CD4-positive, alpha-beta T cell treated with Interleukin-12 subunit alpha and Interleukin-12 subunit beta, for 1 hour (primary cell): ENCODE measurements around the gene ACTC1.

Experiments used
- DNase-seq: peaks from one replicate; pipeline ENCODE4 v3.0.0-alpha.2; 2020

Gene ACTC1

DNA sequence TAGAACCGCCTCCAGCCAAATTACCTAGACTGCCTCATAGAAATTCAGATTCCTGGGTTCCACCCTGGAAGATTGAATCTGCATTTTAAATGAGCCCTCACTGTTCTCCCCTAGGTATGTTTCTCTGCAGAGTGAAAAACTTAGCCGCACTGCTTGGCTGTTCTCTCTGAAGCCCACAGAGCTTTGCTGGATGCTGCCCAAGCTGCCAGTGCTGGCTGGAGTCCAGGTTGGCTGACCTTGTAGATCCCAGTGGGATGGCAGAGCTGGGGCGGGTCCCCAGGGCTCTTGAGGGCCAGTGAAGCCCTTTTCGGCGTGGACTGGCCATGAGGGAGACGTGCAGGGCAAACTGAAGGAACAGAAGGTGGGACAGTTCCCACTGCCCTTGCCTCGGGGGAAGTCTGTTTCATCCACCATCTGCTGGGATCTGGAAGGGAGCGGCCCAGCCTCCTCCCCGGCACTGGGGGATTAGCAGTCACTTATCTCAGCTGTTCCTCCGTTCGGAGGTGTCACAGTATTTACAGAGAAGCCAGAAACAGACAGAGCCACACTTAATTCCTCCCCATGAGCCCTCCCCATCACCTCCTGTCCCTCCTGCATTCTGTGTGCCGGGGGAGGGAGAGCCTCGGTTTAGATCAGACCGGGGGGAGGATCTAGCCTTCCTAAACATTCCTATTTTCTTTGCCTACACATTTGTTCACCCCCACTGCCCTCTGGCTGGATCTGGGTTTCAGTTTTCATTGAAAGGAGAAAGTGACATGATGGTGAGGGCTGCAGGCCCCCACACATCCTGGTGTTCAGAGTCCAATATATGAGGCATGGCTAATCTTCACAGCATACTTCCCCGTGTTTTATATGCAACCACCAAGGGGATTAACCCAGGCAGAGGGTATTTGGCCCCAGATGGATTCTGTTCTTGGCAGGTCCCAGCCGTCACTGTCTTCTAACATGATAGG, 4.1 kb upstream of the ACTC1 start:
- DNase-seq = no peak

DNA sequence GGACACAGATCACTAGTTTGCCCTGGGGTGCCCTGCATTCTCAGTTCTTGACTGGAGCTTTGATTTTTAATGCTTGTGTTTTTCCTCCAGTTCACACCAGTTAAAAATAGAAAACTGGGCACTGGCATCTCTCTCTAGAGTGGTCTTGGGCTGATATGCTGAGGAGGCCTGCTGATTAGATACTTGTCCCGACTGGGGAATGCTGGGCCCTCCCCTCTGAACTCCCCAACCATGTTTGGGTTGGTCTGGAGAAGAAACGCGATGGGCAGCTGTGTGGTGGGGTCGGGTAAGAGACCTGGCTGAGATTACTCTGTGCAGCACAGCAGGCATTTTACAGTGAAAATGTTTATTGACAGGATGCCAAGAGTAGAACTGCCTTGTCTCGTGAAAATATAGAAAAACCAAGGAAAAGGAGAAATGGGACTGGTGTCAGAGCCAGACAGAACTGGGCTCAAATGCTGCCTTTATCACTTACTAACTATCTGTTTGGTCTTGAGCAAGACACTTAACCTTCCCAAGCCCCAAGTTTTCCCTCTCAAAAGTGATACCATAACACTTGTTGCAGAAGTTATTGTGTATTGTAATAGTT, 1.6 kb upstream of the ACTC1 start:
- DNase-seq = no peak

DNA sequence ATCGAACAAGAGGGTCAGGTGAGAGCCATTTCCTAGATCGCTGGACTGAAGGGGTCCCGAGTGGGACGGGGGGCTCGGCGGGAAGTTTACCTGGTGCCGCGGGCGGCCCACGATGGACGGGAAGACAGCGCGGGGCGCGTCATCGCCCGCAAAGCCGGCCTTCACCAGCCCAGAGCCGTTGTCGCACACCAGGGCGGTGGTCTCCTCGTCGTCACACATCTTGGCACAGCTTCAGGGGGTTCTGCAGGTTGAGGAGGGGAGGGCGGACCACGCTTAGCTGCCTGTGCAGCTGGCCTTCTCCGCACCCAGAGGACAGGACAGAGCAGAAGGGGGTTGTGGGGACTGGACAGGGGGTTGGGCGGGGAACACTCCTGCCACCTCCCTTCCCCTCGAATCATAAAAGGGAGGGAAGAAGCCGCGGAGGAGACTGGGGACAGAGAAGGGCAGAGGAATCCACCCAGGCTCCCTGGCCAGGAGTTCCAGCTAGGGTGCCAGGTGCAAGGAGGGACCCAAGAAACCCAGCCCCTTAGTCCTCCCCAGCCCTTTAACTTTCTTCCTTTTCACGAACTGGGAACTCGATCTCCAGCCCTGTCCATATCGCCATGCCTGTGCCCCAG, 651 bp downstream of the ACTC1 start:
- no peak for DNase-seq

DNA sequence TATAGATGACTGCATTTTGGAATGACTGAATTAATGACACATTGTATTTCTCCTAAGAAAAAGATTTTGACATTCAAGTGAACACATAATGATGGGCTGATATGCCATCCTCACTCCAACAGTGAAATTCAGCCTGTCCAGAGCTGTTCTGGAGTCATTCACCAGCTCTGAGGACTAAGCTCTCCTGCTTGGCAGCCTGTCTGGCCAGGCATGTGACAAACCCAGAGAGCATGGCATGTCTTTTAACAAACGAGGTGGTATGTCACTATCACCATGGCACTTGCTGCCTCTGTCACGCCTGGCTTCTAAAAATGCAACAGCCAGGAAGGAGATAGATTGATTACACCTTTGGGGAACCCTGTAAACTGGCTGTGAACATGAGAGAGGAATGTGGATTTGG, 1.4 kb downstream of the ACTC1 start:
- DNase-seq = no peak

DNA sequence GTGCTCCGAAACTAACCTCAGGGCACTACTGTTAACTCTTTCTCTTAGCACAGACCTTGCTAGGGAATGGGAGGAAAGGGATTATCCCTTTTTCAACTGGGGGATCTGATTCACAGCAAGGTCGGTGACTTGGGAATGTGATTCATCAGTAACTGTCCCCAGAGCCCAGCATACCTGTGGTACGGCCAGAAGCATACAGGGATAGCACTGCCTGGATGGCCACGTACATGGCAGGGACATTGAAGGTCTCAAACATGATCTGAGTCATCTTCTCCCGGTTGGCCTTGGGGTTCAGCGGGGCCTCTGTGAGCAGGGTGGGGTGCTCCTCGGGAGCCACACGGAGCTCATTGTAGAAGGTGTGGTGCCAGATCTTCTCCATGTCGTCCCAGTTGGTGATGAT, 2.3 kb downstream of the ACTC1 start:
- DNase-seq = no peak

DNA sequence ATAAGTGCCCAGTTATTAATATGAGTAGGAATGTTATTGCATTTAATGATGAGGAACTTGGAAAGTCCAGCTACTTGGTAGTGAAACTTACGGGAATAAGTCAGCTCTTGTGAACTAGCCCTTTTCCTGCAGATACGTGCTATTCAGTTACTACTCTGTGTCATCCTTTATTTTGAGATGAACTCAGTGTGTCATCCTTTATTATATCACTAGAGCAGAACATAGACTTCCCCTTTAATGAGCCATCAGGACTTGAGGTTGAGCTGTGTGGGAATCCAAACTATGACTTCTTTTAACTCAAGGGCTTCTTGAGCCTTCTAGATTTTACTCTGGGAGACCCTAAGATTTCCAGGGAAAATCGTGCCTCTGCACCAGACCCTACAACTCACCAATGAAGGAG, 3.6 kb downstream of the ACTC1 start:
- no peak for DNase-seq

DNA sequence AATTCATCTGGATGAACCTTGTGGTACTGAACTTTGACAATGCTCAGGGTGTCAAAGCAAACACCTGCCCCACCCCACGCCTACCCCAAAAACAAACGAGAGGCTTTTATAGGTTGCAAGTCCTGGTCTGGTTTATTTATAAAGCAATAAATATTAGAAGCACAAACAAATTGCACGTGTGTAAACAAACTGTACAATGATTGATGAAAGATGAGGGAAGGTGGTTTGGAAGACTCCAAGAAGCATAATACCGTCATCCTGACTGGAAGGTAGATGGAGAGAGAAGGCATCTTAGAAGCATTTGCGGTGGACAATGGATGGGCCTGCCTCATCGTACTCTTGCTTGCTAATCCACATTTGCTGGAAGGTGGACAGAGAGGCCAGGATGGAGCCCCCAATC, 5.2 kb downstream of the ACTC1 start:
- DNase-seq = no peak

DNA sequence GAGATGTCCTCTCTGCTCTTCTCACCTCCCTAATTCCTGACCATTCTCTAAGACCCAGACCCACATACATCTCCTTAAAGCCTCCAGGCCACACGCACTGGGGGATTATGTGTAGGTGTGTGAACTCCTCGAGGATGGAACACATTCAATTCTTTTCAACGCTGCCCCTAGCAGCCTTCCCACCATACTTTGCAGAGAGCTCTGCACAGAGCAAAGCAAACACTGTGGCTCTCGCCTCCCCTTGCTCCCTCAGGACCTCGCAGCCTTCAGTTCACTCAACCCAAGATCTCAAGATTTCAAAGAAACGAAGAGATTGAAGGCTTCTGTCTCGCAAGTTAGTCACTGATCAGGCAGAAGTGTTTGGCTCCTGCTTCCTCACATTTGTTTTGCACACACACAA, 6.0 kb downstream of the ACTC1 start:
- no peak for DNase-seq

DNA sequence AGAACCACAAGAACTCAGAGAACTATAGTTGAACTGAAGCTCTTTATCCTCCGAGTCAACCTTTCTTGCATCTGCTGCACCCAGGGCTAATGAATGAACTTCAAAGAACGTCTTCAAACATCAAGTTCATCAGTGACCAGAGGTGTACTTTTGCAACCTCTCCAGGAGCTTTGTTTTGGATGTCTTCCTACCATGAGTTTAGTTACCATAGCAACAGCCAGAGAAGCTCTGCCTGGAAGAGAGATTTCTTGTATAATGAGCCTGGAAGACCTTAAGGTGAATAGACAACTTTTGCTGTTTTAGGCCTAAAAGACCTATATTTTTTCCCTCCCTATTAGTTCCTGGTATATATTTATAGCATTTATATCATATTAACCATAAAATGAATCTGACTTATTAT, 9.1 kb downstream of the ACTC1 start:
- DNase-seq = no peak

DNA sequence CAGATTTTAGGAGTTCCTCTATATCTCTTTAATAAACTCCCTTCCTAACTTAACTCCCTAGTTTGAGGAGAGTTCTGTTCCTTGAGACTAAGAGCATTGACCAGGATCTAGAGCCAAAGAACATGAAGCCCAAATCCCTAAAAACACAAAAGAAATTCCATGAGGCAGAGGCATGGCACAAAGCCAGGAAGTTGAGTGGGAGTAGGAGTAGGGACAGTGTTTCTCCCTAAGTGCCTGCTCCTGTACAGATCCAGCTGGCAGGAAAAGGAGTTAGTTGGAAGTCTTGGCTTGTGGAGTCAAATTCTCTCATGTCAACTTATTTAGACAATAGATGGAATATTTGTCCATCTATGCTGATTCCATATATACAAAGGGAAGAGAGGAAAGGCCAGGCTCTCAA, 11.4 kb downstream of the ACTC1 start:
- no peak for DNase-seq

DNA sequence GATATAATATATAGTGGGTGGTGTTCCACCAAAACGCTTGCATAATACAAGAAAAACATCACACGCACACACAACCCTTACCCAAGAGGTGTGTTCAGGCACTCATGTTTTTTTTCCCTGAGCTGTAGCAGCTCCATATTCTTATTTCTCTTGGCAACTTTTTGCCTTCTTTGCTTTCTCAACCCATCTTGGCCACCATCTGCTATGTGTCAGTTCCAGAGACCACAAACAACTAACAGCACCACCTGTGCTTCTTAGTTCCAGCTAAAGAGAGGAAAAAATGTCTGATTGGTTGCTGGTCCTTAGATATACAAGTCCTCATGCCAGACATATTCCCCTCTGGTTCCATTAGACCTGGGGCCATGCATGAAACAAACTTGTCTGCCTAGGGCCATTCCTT, 11.9 kb downstream of the ACTC1 start:
- DNase-seq = no peak

DNA sequence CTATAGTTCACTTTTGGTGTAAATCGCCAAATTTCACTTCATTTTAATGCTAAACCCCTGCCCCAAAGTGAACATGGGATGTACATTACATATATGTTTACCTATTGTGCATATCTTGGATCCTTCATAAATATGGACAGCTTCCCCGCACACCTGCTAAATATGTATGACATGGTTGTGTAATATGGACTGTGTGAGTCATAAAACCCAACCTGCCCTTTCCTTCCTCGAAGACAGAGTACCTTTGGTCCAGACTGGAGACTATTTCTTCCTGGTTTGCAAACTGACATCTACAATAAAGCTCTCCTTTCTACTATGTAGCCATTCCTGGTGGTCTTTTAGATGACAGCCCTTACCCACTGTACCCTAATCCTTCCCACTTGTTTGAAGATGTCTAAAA, 12.4 kb downstream of the ACTC1 start:
- no peak for DNase-seq

DNA sequence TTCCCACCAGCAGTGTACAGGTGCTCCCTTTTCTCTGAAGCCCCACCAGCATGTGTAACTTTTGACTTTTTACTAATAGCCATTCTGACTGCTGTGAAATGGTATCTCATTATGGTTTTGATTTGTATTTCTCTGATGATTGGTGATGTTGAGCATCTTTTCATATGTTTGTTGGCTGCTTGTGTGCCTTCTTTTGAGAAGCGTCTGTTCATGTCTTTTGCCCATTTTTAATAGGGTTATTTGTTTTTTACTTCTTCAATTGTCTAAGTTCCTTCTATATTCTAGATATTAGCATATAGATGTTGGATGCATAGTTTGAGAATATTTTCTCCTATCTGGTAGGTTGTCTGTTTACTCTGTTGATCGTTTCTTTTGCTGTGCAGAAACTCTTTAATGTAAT, 14.6 kb downstream of the ACTC1 start:
- DNase-seq = no peak

DNA sequence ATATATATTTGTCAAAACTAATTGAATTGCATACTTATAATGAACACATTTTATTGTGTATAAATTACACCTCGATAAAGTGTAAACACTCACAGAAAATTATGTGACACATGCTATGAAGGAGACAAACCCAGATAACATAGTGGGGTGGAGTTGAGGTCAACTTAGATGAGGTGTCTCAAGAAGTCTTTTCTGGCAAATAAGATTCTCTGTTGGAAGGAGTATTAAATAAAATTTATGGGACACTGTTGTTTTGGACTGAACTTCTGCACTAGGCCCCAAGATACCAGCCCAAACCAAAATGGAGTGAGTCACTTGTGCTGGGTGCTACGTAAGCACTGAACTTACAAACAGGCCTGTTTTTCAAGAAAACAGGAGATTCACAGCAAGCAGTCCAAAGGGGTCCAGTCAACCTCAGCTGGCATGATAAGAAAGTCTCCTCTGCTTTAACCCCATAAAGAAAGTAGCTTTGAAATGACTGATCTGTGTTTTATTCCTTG, 18.7 kb downstream of the ACTC1 start:
- no peak for DNase-seq

DNA sequence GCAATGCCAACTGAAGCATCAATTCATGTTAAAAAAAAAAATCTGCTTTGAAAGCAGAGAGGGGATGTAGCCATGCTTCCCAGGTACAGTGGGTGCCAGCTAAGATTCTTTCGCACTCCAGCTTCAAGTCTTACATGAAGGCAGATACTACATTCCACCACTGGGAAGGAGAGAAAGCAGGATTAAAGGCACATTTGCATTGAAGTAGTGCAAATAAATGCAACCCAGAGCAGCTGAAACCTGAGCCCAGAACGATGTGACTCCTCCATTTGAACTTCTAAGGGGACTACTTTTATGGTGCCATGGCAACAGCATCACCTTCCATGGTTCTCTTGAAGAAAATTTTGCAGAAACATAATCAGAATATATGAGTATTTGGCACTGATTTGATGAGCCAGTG, 21.4 kb downstream of the ACTC1 start:
- DNase-seq = no peak

DNA sequence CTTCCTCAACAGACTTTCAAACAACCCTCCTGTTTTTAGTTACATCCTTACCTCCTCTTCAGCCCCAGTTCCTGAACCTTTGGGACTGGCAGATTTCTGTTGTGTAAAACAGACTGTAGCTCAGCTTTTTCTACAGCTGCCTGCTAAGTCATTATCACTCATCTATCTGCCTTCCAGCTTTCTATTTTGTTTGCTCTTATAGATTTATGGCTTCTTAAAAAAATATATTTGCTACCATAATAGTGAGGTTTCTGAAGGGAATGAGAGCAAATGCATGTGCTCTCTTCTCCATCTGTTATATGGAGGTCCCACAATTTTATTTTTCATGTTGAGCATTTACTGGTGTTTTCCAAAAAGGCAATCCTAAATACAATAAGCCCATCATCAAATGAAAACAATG, 22.3 kb downstream of the ACTC1 start:
- DNase-seq = no peak

DNA sequence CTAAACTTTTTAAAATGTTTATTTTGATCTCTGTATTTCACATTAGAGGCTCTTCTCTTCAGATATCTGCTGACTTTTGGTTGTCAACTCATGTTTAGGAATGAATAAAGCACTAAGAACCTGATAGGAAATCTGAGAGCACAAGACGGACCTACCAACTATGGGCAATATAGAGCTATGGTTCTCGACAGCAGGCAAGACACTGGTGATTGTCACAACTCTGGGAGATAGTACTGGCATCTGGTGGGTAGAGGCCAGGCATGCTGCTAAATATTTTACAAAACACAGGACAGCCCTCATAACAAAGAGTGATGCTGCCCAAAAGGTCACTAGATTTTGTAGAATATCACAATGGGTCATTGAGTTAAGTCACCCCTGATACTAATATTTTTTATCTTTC, 23.0 kb downstream of the ACTC1 start:
- no peak for DNase-seq

DNA sequence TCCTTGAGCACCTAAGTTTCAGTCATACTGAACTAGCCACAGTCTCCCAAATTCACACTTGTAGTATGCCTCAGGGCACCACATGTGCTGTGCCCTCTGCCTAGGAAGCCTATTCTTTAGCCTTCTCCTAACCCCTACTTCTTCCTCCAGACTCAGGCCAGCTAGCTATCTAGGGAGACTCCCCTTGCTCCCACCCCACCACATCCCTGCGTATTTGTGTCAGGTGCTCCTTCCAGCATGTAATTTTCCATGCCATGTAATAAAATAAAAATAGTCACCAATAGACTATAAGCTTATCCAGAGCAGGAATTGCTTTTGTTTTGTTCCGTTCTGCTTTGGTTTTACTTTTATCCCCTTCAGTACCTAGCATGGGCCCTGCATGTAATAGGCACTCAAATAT, 25.6 kb downstream of the ACTC1 start:
- no peak for DNase-seq

DNA sequence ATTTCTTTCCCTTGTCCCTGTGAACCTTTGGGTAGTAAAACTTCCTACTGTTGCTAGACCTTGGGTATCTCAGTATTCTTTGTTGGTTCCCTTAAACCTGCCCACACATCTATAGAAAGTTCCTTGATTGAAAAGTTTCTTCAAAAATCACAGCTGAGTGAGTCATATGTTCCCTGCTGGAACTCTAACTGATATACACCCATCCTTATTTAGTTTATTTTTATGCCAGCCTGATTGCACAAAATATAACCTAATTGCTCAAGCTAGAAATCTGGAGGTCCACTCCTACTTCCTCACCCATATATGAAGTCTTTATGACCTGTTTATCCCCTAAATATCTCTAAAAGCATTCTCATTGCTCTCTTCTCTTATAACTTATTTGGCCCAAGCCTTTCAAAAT, 26.8 kb downstream of the ACTC1 start:
- no peak for DNase-seq

DNA sequence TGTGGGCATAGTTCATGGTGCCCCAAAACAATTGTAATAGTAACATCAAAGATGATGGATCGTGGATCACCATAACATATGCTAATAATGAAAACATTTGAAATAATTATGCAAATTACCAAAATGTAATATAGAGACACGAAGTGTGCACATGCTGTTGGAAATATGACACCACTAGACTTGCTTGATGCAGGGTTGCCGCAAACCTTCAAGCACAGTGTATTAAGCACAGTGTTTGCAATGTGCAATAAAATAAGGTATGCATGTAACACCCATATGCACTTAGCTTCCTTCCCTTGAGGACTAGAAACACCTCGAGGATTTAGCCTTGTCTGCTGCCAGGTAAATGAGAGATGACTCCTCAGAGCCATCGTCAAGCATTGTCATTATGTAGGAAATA, 29.6 kb downstream of the ACTC1 start:
- DNase-seq = no peak

DNA sequence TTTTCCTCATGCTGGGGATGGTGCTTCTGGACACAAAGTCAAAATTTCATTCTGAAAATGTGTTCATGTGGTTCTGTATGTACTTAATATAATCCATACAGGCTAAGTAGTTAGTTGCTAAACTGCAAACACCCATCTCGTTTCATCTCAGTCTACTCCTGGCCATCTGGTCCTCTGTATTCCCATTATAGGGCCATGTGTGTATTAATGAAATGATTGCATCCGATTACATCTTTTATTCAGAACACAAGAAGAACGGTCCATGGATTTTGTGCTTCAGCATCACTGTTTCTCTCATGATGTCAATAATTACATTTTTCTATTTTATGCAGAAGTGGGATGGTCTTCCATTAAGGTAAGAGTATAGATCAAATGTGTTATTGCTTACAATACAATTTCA, 34.4 kb downstream of the ACTC1 start:
- no peak for DNase-seq

DNA sequence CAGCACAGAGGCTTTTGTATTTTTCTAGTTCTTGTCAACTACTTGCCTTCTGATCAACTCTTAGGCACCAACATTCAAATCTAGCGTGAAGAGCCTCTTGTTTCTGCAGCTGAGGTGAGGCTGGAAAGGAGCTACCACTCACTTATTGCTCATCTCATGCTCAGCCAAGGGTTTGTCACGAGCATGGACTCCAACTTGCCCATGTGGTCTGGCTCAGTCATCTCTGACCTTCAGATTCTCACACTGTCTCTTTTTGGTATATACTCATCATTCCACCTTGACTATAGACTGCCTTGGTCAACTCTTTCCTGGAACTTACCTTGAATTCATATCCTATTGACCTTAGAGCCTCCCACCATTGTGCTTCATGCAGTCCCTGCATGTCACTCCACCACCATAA, 35.4 kb downstream of the ACTC1 start:
- no peak for DNase-seq

DNA sequence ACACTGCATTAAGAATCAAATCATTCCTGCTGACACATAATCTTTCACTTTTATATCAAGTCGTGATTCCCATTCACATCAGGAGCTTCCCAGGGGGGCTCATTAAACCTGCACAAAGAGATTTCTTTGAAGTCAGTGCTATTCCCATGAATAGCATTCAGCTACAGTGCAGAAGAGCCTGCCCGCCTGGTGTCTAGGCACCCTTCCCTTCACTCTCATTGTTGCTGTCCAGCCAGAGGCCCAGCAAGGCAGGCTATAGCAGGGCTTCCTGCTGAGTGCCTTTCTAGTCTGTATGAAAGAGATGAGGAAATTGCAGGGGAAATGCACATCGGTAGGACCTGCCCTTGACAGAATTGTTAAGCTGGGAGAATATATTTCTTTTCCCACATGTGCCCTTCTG, 36.0 kb downstream of the ACTC1 start:
- DNase-seq = no peak

DNA sequence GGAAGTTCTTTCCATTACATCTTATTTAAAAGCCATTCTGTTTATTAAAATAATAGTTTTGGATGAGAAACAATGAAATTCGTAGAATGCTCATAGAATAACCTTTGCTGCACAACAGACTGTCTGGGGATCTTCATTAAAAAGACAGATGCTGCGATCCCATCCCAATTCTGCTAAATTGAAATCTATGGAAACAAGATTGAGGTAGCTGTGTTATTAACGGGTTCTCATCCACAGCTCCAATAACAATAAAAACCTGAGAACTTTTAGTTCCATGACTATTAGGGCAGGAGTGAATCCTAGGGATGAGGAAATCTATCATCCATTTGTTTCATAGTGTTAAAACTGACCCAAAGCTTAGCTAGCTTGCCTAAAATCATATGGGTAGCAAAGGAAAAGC, 38.1 kb downstream of the ACTC1 start:
- DNase-seq = no peak
